Measurements from ENCODE around the gene INSRR.

GRCh38 chr1:156834322-156834721, 24.6 kb downstream of the INSRR start:
- TF ChIP-seq CTCF (IDR thresholded peaks at IDR 0.05; ENCODE audit: low read depth, low read length, missing input control) (no peak), YY1 (IDR thresholded peaks at IDR 0.05) (no peak), HNF4A (conservative IDR thresholded peaks at IDR 0.05) (no peak), REST (IDR thresholded peaks at IDR 0.05) (no peak), ATF3 (IDR thresholded peaks at IDR 0.05) (no peak), TAF1 (conservative IDR thresholded peaks at IDR 0.05) (no peak), MAX (IDR thresholded peaks at IDR 0.05) (no peak), ZBTB33 (IDR thresholded peaks at IDR 0.05) (no peak), SP1 (IDR thresholded peaks at IDR 0.05) (no peak)
